CD4-positive, alpha-beta T cell (primary cell): ENCODE data around the gene KRTAP5-8. TPM values are rescaled to one million over a fixed set of nuclear protein-coding genes. Genes with fewer than 3 reads are reported as not detected.
"Not testable (repeated sequence)": the region's sequence is repeated elsewhere in the genome, so short reads cannot be mapped to it uniquely, and the experiment has no call there.

Source experiments
- ATAC-seq: fragments of 200-7000 bp; cut with Tn5 transposase; one replicate; pipeline ENCODE4 v1.10.0; 2022; ENCODE audit warnings: mild to moderate bottlenecking; ENCODE audit not compliant: poor library complexity
- CTCF ChIA-PET: fragments of 350-600 bp; sonication (Branson Sonifier 250); formaldehyde crosslinking; loops from one replicate; lab custom pipeline; 2021; ENCODE audit warnings: antibody characterized with exemption, inconsistent platforms; lab: Charles Lee
- POLR2A ChIA-PET: fragments of 350-600 bp; sonication (Branson Sonifier 250); formaldehyde crosslinking; loops from one replicate; lab custom pipeline; 2021; ENCODE audit warnings: antibody characterized with exemption, inconsistent platforms; lab: Charles Lee
- DNase-seq, 14 experiments: peaks; one replicate each; pipeline ENCODE4 v3.0.0-alpha.2; 2013 to 2020; ENCODE audit warnings: mixed read lengths in 2 of 14
- H3K27ac ChIP-seq, 2 donors: one replicate each; pipeline versions ENCODE4 v1.5.1 to v1.7.0; 2013; ENCODE audit warnings: low read length in 2 of 2, low read depth in 1 of 2, mild to moderate bottlenecking in 1 of 2
- H3K27me3 ChIP-seq, 2 experiments: 1 replicate in 1 of 2; 2 replicates in 1 of 2; pipeline versions ENCODE4 v1.6.1 to v1.7.0; 2013; ENCODE audit warnings: low read length in 2 of 2, control low read depth in 1 of 2, mild to moderate bottlenecking in 1 of 2, moderate library complexity in 1 of 2; ENCODE audit not compliant: insufficient read depth in 2 of 2, control insufficient read depth in 1 of 2
- H3K36me3 ChIP-seq: one replicate; pipeline ENCODE4 v1.6.1; 2013; ENCODE audit warnings: low read length, control low read depth; ENCODE audit not compliant: insufficient read depth
- H3K4me1 ChIP-seq: one replicate; pipeline ENCODE4 v1.6.1; 2013; ENCODE audit warnings: low read length, control low read depth; ENCODE audit not compliant: insufficient read depth
- H3K4me3 ChIP-seq: one replicate; pipeline ENCODE4 v1.5.1; 2013; ENCODE audit warnings: mild to moderate bottlenecking, low read length, moderate library complexity
- H3K9me3 ChIP-seq, 2 experiments: 1 replicate in 1 of 2; 2 replicates in 1 of 2; pipeline versions ENCODE4 v1.6.1 to v1.7.0; 2013; ENCODE audit warnings: low read length in 2 of 2, mild to moderate bottlenecking in 2 of 2, control low read depth in 1 of 2, moderate library complexity in 1 of 2; ENCODE audit not compliant: control insufficient read depth in 1 of 2, insufficient read depth in 1 of 2
- H3K27ac Mint-ChIP-seq: one replicate; pipeline ENCODE4 v1.8.0; 2020; ENCODE audit warnings: mixed read lengths
- H3K27me3 Mint-ChIP-seq: one replicate; pipeline ENCODE4 v1.8.0; 2021; ENCODE audit warnings: mixed read lengths
- H3K36me3 Mint-ChIP-seq: one replicate; pipeline ENCODE4 v1.8.0; 2021; ENCODE audit warnings: low read depth, mixed read lengths
- H3K4me1 Mint-ChIP-seq: one replicate; pipeline ENCODE4 v1.8.0; 2021; ENCODE audit warnings: low read depth, mixed read lengths
- H3K4me3 Mint-ChIP-seq: one replicate; pipeline ENCODE4 v1.8.0; 2020; ENCODE audit warnings: mild to moderate bottlenecking, mixed read lengths
- H3K9me3 Mint-ChIP-seq: one replicate; pipeline ENCODE4 v1.8.0; 2020; ENCODE audit warnings: mixed read lengths
- CTCF ChIP-seq: fragments of 200-600 bp; IDR thresholded peaks from one replicate; pipeline ENCODE4 v1.8.0; 2022; ENCODE audit warnings: antibody characterized with exemption, mild to moderate bottlenecking
- intact Hi-C, 2 experiments: fragments of 100-400 bp; cut with DNase I in 1 of 2; cut with micrococcal nuclease in 1 of 2; formaldehyde crosslinking; loops; one replicate each; pipeline versions ENCODE4 v1.15.1 to v1.9.0; 2023 to 2025; cut with DNase I, micrococcal nuclease
- total RNA-seq, 174 experiments: library from RNA in 2 of 174; stranded (reverse) in 2 of 174; gene quantifications; one replicate each; pipeline ENCODE4 v1.2.3 and lab custom pipeline; 2021 to 2026

Gene KRTAP5-8
- total RNA-seq, 2 experiments from 2014 or later: not detected

DNA sequence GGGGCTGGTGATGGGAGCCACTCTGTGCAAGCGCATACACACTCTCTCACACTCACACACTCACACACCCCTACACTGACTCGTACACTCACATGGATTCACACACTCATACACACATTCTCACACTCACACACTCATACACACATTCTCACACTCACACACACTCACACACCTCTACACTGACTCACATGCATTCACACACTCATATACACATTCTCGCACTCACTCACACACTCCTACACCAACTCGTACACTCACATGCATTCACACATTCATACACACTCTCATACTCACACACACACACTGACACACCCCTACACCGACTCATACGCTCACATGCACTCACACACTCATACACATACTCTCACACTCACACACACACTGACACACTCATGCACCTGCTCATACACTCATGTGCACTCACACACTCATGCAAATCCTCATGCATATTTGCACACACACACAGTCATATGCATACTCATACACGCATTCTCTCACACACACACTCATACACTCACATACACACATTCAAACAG lies 39.7 kb downstream of the KRTAP5-8 start:
- Mint-ChIP-seq H3K4me1 (no peaks in the 10 kb centered on the region), H3K27me3 (peaks cover 24% of the 10 kb centered on the region), H3K36me3 (no peaks in the 10 kb centered on the region), H3K4me3 (no peak overlapping the region), H3K9me3 (no peaks in the 10 kb centered on the region), H3K27ac (no peak overlapping the region)
- intact Hi-C loops: no loop called here
- H3K36me3 ChIP-seq: no peaks in the 10 kb centered on the region
- TF ChIP-seq CTCF: no peak
- CTCF ChIA-PET: no interaction called here
- H3K4me1 ChIP-seq: no peaks in the 10 kb centered on the region
- H3K9me3 ChIP-seq: no peaks in the 10 kb centered on the region
- no peak for ATAC-seq
- no peak for DNase-seq
- POLR2A ChIA-PET: no interaction called here
- H3K27me3 ChIP-seq: peaks cover 0 to 4% of the 10 kb centered on the region in 2 experiments
- no peak overlapping the region for H3K27ac ChIP-seq
- no peak overlapping the region for H3K4me3 ChIP-seq

DNA sequence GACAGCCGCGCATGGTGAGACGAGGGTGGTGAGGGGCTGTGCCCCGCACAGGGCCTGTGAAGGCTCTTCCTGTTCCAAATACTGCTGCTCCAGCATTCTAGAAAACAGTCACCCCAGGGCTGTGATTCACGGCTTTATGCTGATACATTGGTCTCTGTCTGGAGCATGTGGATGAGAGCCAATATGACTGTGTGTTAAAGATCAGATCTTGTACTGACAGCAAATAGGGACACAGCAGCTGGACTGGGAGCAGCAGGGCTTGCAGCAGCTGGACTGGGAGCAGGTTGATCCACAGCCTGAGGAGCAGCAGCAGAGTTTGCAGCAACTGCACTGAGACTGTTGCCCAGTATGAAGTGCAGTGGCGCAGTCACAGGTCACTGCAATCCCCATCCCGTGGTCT lies 41.7 kb downstream of the KRTAP5-8 start:
- H3K4me1 Mint-ChIP-seq, H3K27me3 ChIP-seq, H3K36me3 Mint-ChIP-seq, H3K4me1 ChIP-seq, H3K9me3 Mint-ChIP-seq, H3K4me3 ChIP-seq, H3K27ac Mint-ChIP-seq, POLR2A ChIA-PET, H3K4me3 Mint-ChIP-seq, intact Hi-C loops, CTCF ChIA-PET, ATAC-seq, H3K9me3 ChIP-seq, H3K36me3 ChIP-seq, DNase-seq, H3K27ac ChIP-seq: not testable (repeated sequence)
- peaks cover 34% of the 10 kb centered on the region for H3K27me3 Mint-ChIP-seq

GRCh38 chr11:71580057-71581003 lies 42.5 kb downstream of the KRTAP5-8 start:
- intact Hi-C loops: no loop called here
- POLR2A ChIA-PET: no interaction called here
- no peak for ATAC-seq

More at GRCh38 chr11:71580057-71581003, 42.5 kb downstream of the KRTAP5-8 start:
- peaks cover 0 to 4% of the 10 kb centered on the region in 2 experiments for H3K27me3 ChIP-seq
- Mint-ChIP-seq H3K27me3 (peaks cover 37% of the 10 kb centered on the region), H3K27ac (no peak overlapping the region), H3K9me3 (no peaks in the 10 kb centered on the region), H3K4me1 (no peaks in the 10 kb centered on the region), H3K36me3 (no peaks in the 10 kb centered on the region), H3K4me3 (no peak overlapping the region)
- H3K4me3 ChIP-seq: no peak overlapping the region
- H3K4me1 ChIP-seq: no peaks in the 10 kb centered on the region
- CTCF ChIA-PET: no interaction called here
- peak in 6 of 14 experiments; percentile 3 to 42 (median 23) for DNase-seq
- peak; percentile 72 for TF ChIP-seq CTCF
- H3K9me3 ChIP-seq: no peaks in the 10 kb centered on the region
- H3K27ac ChIP-seq: no peak overlapping the region
- no peaks in the 10 kb centered on the region for H3K36me3 ChIP-seq
